Body of pancreas (tissue), 4 donors: ENCODE results near the gene GNAS-AS1. TPM values are rescaled to one million over a fixed set of nuclear protein-coding genes. Genes with fewer than 3 reads are reported as not detected.
A peak's percentile ranks its signal among the peaks of the same experiment; 100 is the strongest.

Experiments used
- ATAC-seq: fragments of 150-250 bp; one replicate; pipeline ENCODE4 v1.9.1; 2016
- DNase-seq, 4 donors: peaks; one replicate each; pipeline ENCODE4 v3.0.0-alpha.2; 2019
- H3K27ac ChIP-seq, 4 donors: fragments of 200-600 bp; sonication (generic); 1 replicate in 3 of 4; 2 replicates in 1 of 4; pipeline versions ENCODE4 v1.5.1 to v1.6.1; 2016 to 2019; ENCODE audit warnings: mild to moderate bottlenecking in 1 of 4, mixed read lengths in 1 of 4, moderate library complexity in 1 of 4
- H3K27me3 ChIP-seq, 2 donors: fragments of 200-600 bp; sonication (generic); one replicate each; pipeline ENCODE4 v1.6.0; 2016; ENCODE audit warnings: mild to moderate bottlenecking in 1 of 2
- H3K36me3 ChIP-seq, 2 donors: fragments of 200-600 bp; sonication (generic); replicated peaks in 1 of 2; 2 replicates each; pipeline ENCODE4 v1.5.1; 2016; ENCODE audit warnings: low read depth in 2 of 2; ENCODE audit not compliant: insufficient read depth in 1 of 2
- H3K4me1 ChIP-seq: fragments of 200-600 bp; sonication (generic); one replicate; pipeline ENCODE4 v1.6.0; 2016
- H3K4me3 ChIP-seq, 2 donors: fragments of 200-600 bp; sonication (generic); 1 replicate in 1 of 2; 2 replicates in 1 of 2; pipeline ENCODE4 v1.5.1; 2016 to 2019
- H3K9me3 ChIP-seq, 3 donors: fragments of 200-600 bp; sonication (generic); 1 replicate in 2 of 3; 2 replicates in 1 of 3; pipeline ENCODE4 v1.5.1; 2016
- CTCF ChIP-seq, 7 experiments: fragments of 450-650 bp in 4 of 7; fragments of 200-600 bp in 3 of 7; sonication (generic) in 3 of 7; IDR thresholded peaks; one replicate each; pipeline ENCODE4 v1.5.1; 2016 to 2019; ENCODE audit warnings: antibody characterized with exemption in 7 of 7
- POLR2A ChIP-seq, 3 donors: fragments of 450-650 bp; IDR thresholded peaks; one replicate each; pipeline ENCODE4 v1.6.1; 2016; ENCODE audit warnings: antibody characterized with exemption in 3 of 3, mild to moderate bottlenecking in 2 of 3
- WGBS, 2 donors: methylation state at CpG; one replicate each; pipeline ENCODE4 v1.1.5; 2017; 5-methylcytosine and 5-hydroxymethylcytosine counted together
- intact Hi-C: fragments of 100-400 bp; cut with DNase I; formaldehyde crosslinking; loops from one replicate; pipeline ENCODE4 v1.15.1; 2023
- total RNA-seq, 2 donors: library from RNA; depleted of rRNA; stranded (reverse); fragments of >200 nt; gene quantifications; one replicate each; pipeline ENCODE4 v1.1.0, GENCODE V29; 2016

Gene GNAS-AS1
- total RNA-seq, 2 donors from 2014 or later, result 1.0 to 3.0 TPM

GRCh38 chr20:58865843-58866242 lies 15.1 kb upstream of the GNAS-AS1 start:
- Histone ChIP-seq H3K4me3 (no peak overlapping the region), H3K4me1 (no peaks in the 10 kb centered on the region), H3K36me3 (no peaks in the 10 kb centered on the region), H3K27me3 (no peaks in the 10 kb centered on the region), H3K27ac (no peak overlapping the region), H3K9me3 (no peaks in the 10 kb centered on the region)
- DNase-seq, result no peak
- intact Hi-C loops, result loop anchor here (10.0 kb wide), 2 partner anchors 539 to 579 kb away; no protein-coding TSS in a partner anchor
- TF ChIP-seq CTCF (IDR thresholded peaks at IDR 0.05) (no peak), POLR2A (IDR thresholded peaks at IDR 0.05) (no peak)
- ATAC-seq, result no peak
- WGBS, 2 donors, result 79 to 89% methylated on average over 2 of the region's 2 CpGs

- no peak for TF ChIP-seq POLR2A (IDR thresholded peaks at IDR 0.05)
- TF ChIP-seq CTCF (IDR thresholded peaks at IDR 0.05), result peak in 5 of 7 experiments; percentile 17 to 30 (median 20)
- intact Hi-C loops, result loop anchor here (10.0 kb wide), 2 partner anchors 540 to 580 kb away; no protein-coding TSS in a partner anchor
- H3K27ac ChIP-seq, result no peak overlapping the region
- no peaks in the 10 kb centered on the region for H3K27me3 ChIP-seq
- WGBS, 2 donors, result 22 to 25% methylated on average over 2 of the region's 2 CpGs
- H3K36me3 ChIP-seq, result no peaks in the 10 kb centered on the region
- H3K4me3 ChIP-seq, result no peak overlapping the region
- DNase-seq (no peak), ATAC-seq (no peak)
- H3K9me3 ChIP-seq, result no peaks in the 10 kb centered on the region
- H3K4me1 ChIP-seq, result no peaks in the 10 kb centered on the region
These were observed 13.6 kb upstream of the GNAS-AS1 start for GRCh38 chr20:58864346-58864745.

- intact Hi-C loops, result loop anchor here (10.0 kb wide), 2 partner anchors 542 to 582 kb away; no protein-coding TSS in a partner anchor
- H3K4me3 ChIP-seq, result no peak overlapping the region
- H3K4me1 ChIP-seq, result no peaks in the 10 kb centered on the region
- TF ChIP-seq POLR2A (IDR thresholded peaks at IDR 0.05) (no peak), CTCF (IDR thresholded peaks at IDR 0.05) (no peak)
- 64 to 74% methylated on average over 7 of the region's 7 CpGs for WGBS, 2 donors
- no peak overlapping the region for H3K27ac ChIP-seq
- no peaks in the 10 kb centered on the region for H3K27me3 ChIP-seq
- ATAC-seq (no peak), DNase-seq (no peak)
- H3K9me3 ChIP-seq, result no peaks in the 10 kb centered on the region
- no peaks in the 10 kb centered on the region for H3K36me3 ChIP-seq
These were observed 12.5 kb upstream of the GNAS-AS1 start for GRCh38 chr20:58863044-58863790.

GRCh38 chr20:58855506-58856389 lies 5.0 kb upstream of the GNAS-AS1 start:
- WGBS, 2 donors, result 36 to 58% methylated on average over 50 to 54 of the region's 57 CpGs
- TF ChIP-seq CTCF (IDR thresholded peaks at IDR 0.05), result no peak
- no peak for TF ChIP-seq POLR2A (IDR thresholded peaks at IDR 0.05)
- ATAC-seq, result no peak
- H3K36me3 ChIP-seq, result no peaks in the 10 kb centered on the region
- no peak for DNase-seq
- no peak overlapping the region for H3K27ac ChIP-seq
- H3K27me3 ChIP-seq, result peaks cover 0 to 11% of the 10 kb centered on the region in 2 donors
- no peaks in the 10 kb centered on the region for H3K9me3 ChIP-seq
- H3K4me3 ChIP-seq, result no peak overlapping the region
- H3K4me1 ChIP-seq, result peaks cover 28% of the 10 kb centered on the region
- intact Hi-C loops, result no loop called here
